Measurements from ENCODE around the gene KCNT1. TPM values are rescaled to one million over a fixed set of nuclear protein-coding genes. Genes with fewer than 3 reads are reported as not detected.
"Not testable (repeated sequence)": the region's sequence is repeated elsewhere in the genome, so short reads cannot be mapped to it uniquely, and the experiment has no call there.

The KCNT1 gene
- total RNA-seq, 1 experiment from 2014 or later = not detected

- Histone ChIP-seq H3F3A (ENCODE audit: insufficient read depth, low read depth) (no peaks in the 10 kb centered on the region), H4K20me1 (ENCODE audit: insufficient read depth) (no peaks in the 10 kb centered on the region), H3K79me2 (ENCODE audit: low read depth) (no peaks in the 10 kb centered on the region), H3K4me2 (no peak overlapping the region), H3K36me3 (ENCODE audit: low read depth) (no peaks in the 10 kb centered on the region), H3K4me3 (no peak overlapping the region), H3K4me1 (replicated peaks; ENCODE audit: insufficient read depth) (no peaks in the 10 kb centered on the region), H3K9me3 (ENCODE audit: insufficient read depth, low read depth) (no peaks in the 10 kb centered on the region), H3K27me3 (ENCODE audit: insufficient read depth, low read depth) (peaks cover 92% of the 10 kb centered on the region), H2AFZ (no peak overlapping the region), H3K9me2 (ENCODE audit: insufficient read depth) (no peaks in the 10 kb centered on the region), H3K27ac (no peak overlapping the region)
- TF ChIP-seq EZH2 (IDR thresholded peaks at IDR 0.05; ENCODE audit: low read depth) (no peak), CTCF (conservative IDR thresholded peaks at IDR 0.05) (no peak)
- intact Hi-C loops (cut with micrococcal nuclease; ENCODE audit: unreplicated experiment) = no loop called here
- no TSS peak for BruUV-seq (replicated peaks)
- POLR2A ChIA-PET (ENCODE audit: unreplicated experiment) = no interaction called here
- CTCF ChIA-PET = no interaction called here
- DNase-seq = no peak
Measured at GRCh38 chr9:135669616-135670285, 32.2 kb upstream of the KCNT1 start.

DNA sequence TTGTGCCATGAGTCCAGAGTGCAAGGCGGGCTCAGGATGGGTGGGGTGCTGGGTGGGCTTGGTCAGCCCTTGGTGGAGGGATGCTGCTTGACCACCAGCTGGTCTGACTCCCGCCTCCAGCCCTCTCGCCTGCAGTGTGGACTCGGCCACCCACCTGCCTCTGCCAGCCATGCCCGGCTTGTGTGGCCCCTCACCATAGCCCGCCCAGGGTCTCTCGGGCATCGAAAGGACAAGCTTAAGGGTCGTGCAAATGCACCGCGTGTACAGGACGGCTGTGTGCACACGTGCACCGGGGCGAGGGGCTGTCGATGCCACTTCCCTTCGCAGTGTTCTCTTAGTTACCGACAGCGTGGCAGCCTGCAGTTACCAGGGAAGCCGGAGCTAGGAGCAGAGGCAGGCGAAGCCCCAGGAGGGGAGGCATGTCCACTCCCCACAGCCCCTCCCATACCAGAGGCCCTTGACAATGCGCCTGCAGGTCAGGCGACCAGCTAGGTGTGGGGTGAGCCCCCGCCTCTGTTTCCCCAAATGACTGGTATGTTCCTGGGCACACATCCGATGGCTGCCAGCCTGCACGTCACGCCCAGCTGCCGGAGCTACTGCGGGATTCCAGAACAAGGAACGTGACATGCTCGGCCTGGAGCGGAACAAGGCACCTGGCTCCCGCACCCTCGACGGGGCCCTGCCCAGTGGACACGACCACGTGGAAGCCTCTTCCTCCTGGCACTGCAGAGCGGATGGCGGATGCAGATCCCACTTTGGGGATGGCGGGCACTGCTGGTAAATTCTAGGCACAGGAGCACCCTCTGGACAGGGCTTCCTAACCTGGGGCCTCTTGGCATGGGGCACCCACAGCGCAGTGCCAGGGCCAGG, 31.0 kb upstream of the KCNT1 start:
- Histone ChIP-seq H3K4me3 (no peak overlapping the region), H3K9me2 (ENCODE audit: insufficient read depth) (no peaks in the 10 kb centered on the region), H3K4me2 (no peak overlapping the region), H3F3A (ENCODE audit: insufficient read depth, low read depth) (no peaks in the 10 kb centered on the region), H3K27ac (no peak overlapping the region), H3K4me1 (replicated peaks; ENCODE audit: insufficient read depth) (no peaks in the 10 kb centered on the region), H2AFZ (no peak overlapping the region), H3K36me3 (ENCODE audit: low read depth) (no peaks in the 10 kb centered on the region), H3K27me3 (ENCODE audit: insufficient read depth, low read depth) (peaks cover 92% of the 10 kb centered on the region), H3K9me3 (ENCODE audit: insufficient read depth, low read depth) (no peaks in the 10 kb centered on the region), H3K79me2 (ENCODE audit: low read depth) (no peaks in the 10 kb centered on the region), H4K20me1 (ENCODE audit: insufficient read depth) (no peaks in the 10 kb centered on the region)
- intact Hi-C loops (cut with micrococcal nuclease; ENCODE audit: unreplicated experiment) = no loop called here
- no TSS peak for BruUV-seq (replicated peaks)
- CTCF ChIA-PET = no interaction called here
- POLR2A ChIA-PET (ENCODE audit: unreplicated experiment) = no interaction called here
- DNase-seq = no peak
- TF ChIP-seq EZH2 (IDR thresholded peaks at IDR 0.05; ENCODE audit: low read depth) (no peak), CTCF (conservative IDR thresholded peaks at IDR 0.05) (no peak)

DNA sequence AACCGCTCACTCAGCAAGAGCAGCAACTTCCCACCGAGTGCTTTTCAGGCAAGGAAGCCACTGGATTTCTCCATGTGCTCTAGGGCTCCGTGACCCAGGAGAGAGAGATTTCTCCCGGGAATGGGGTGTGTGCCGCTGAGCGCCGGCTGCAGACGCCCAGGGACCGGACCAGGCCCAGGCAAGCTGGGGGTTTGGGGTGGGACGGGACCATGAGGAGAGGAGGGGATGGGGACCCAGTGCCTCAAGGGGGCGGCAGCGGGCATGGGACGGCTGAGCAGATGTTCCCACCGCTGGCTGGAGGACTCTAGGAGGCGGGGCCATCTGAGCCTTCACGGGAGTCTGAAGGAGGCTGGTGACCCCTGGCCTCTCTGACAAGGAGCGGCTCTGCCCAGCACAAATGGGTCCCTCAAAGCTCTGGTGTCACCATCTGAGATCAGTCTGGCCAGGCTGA, 30.4 kb upstream of the KCNT1 start:
- TF ChIP-seq EZH2 (IDR thresholded peaks at IDR 0.05; ENCODE audit: low read depth) (no peak), CTCF (conservative IDR thresholded peaks at IDR 0.05) (no peak)
- Histone ChIP-seq H3K4me1 (replicated peaks; ENCODE audit: insufficient read depth) (no peaks in the 10 kb centered on the region), H3K9me3 (ENCODE audit: insufficient read depth, low read depth) (no peaks in the 10 kb centered on the region), H2AFZ (no peak overlapping the region), H3K27ac (no peak overlapping the region), H4K20me1 (ENCODE audit: insufficient read depth) (no peaks in the 10 kb centered on the region), H3K27me3 (ENCODE audit: insufficient read depth, low read depth) (peaks cover 91% of the 10 kb centered on the region), H3K79me2 (ENCODE audit: low read depth) (no peaks in the 10 kb centered on the region), H3F3A (ENCODE audit: insufficient read depth, low read depth) (no peaks in the 10 kb centered on the region), H3K9me2 (ENCODE audit: insufficient read depth) (no peaks in the 10 kb centered on the region), H3K36me3 (ENCODE audit: low read depth) (no peaks in the 10 kb centered on the region), H3K4me3 (no peak overlapping the region), H3K4me2 (no peak overlapping the region)
- intact Hi-C loops (cut with micrococcal nuclease; ENCODE audit: unreplicated experiment) = no loop called here
- ChIA-PET POLR2A (ENCODE audit: unreplicated experiment) (no interaction called here), CTCF (no interaction called here)
- no TSS peak for BruUV-seq (replicated peaks)
- no peak for DNase-seq

- H3K9me3 ChIP-seq (ENCODE audit: insufficient read depth, low read depth); H3K27ac ChIP-seq; intact Hi-C loops (cut with micrococcal nuclease; ENCODE audit: unreplicated experiment); H3K4me2 ChIP-seq; H4K20me1 ChIP-seq (ENCODE audit: insufficient read depth); H3K79me2 ChIP-seq (ENCODE audit: low read depth); BruUV-seq (replicated peaks); DNase-seq; H3K36me3 ChIP-seq (ENCODE audit: low read depth); H3K4me1 ChIP-seq (replicated peaks; ENCODE audit: insufficient read depth); CTCF ChIA-PET; POLR2A ChIA-PET (ENCODE audit: unreplicated experiment); H3K4me3 ChIP-seq; H2AFZ ChIP-seq; H3F3A ChIP-seq (ENCODE audit: insufficient read depth, low read depth); H3K9me2 ChIP-seq (ENCODE audit: insufficient read depth): not testable (repeated sequence)
- H3K27me3 ChIP-seq (ENCODE audit: insufficient read depth, low read depth) = peaks cover 90% of the 10 kb centered on the region
Measured at GRCh38 chr9:135672786-135673185, 29.2 kb upstream of the KCNT1 start.
